Ramos (cell line): Measurements from ENCODE around the gene KCNMA1.
"Not testable (repeated sequence)": the region's sequence is repeated elsewhere in the genome, so short reads cannot be mapped to it uniquely, and the experiment has no call there.

Experiments used
- in situ Hi-C: fragments of 300-500 bp; cut with MboI; formaldehyde crosslinking; loops from one replicate; pipeline ENCODE4 v1.14.3; 2022; ENCODE audit warnings: low sequenced_read_pairs; ENCODE audit not compliant: unreplicated experiment

KCNMA1 gene

DNA sequence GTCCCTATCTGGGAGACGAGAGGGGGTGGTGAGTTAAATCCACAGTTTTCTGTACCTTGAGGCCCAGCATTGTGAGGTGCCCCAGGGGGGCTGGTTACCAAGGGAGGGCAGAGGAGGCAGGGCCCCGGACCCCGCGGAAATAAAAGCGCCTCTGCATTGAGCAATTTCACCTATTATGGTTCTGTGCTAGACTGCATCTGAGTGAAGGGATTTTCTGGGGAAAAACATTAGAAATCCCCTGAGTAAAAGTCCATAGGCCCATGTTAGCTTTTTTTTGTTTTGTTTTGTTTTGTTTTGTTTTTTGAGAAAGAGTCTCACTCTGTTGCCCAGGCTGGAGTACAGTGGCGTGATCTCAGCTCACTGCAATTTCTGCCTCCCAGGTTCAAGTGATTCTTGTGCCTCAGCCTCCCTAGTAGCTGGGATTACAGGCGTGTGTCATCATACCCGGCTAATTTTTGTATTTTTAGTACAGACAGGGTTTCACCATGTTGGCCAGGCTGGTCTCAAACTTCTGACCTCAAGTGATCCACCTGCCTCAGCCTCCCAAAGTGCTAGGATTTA, 225.0 kb downstream of the KCNMA1 start:
- in situ Hi-C loops: not testable (repeated sequence)

DNA sequence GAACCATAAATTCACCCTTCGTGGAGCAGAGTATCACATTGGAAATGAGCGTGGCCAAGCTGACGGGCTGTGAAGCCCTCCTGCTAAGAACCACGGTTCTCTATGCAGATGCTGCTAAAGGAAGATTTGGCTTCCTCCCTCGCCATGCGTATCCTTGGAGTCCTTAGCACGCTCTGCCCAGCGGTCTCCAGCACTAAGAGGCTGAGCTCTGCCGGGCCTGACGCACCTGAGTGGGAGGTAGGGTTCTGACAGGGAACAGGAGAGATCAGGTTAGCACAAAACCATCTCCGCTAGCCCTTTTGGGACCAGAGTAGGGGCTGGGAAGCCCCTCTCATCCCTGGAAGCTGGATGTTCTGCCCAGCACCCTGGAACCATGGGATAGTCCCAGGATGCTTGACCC, 225.8 kb downstream of the KCNMA1 start:
- in situ Hi-C loops: no loop called here

DNA sequence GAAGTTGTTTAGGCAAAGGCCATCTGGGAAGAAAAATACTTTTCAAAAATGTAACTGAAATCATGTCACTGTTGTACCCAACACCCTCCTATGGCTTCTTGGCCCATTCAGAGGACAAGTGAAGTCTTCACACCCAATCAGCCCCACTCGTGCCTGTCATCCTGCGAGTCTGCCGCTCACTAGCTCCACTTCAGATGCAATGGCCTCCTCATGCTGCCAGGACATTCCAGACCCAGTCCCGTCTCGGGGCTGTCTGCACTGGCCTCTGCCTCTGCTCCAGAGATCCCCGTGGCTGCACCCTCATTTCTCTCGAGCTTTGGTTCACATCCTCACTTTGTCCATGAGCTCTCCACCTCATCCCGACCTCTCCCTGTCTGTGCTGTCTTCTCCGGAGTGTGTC, 227.1 kb downstream of the KCNMA1 start:
- in situ Hi-C loops: no loop called here

DNA sequence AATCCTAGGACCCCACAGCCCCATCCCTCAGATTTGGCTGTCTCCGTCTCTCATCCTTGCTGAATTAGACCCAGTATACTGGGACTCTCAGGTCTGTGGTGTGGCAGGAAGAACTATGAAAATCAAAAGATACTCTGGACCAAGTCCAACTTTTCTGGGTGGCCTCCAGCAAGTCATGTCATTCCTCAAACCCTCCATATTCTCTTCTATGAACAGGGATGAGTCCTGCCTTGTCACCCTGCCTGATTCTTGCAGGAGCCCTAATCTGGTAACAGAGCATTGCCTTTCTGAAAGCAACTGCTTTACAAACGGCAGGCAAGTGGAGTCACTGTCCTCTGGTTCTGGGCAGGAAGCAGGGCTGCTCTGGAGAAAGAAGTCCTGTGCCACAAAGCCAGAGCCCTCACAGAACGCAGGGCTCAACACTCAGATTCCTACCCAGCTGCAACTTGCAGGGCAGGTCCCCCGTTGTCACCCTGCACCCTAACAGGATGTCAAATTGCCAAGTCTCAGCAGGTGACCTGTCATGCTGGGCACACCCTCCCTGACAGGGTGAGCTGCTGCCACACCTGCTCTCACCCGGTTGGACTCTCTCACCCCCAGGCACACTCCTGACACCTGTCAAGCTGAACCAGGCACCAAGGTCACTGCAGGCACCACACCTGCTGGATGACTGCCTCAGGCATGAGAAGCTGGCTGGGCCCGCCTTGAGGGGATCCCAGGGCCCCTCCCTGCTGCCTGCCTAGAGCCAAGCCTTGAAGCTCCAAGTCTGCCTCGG, 227.7 kb downstream of the KCNMA1 start:
- in situ Hi-C loops: no loop called here

DNA sequence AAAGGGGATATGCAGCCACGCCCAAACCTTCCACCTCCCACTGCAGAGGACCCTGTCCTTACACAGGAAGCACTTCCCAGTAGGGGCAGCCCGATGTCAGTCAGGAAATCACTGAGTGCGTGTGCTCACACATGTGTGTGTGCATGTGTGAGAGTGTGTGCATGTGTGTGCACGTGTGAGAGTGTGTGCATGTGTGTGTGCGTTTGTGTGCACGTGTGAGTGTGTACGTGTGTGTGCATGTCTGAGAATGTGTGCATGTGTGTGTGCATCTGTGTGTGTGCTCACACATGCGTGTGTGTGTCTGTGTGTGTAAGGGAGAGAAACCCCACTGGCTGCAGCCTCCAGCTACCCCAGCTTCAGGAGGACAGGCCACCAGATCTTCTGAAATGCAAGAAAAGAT, 229.3 kb downstream of the KCNMA1 start:
- in situ Hi-C loops: no loop called here

DNA sequence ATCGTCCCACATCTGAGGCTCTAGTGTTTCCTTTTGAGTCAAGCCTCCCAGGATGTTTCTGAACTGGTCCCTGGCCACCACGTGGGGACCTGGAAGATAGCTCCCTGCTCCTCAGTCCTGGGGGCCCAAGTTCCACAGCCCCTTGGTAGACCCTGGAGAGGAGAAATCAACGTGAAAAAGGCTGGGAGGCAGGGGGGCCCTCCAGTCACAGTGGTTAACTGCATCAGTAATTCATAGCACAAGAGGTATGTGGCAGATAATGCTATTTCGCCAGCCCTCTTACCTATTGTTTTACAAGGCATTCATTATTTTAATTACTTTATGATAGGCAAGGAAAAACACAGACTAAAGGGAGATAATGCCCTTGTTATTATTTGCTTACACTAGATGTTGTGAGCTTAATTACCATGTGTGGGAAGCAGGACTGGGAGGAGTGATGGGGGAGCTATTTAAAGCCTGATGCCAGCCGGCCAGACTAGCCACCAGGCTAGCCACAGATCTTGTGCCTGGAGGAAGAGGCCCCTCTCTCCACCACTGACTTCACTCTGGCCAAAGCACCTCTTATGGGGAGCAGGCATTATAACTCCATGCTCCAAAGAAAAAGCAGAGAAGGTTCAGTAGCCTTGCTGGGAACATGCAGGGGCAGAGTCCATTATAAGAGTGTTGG, 230.7 kb downstream of the KCNMA1 start:
- in situ Hi-C loops: no loop called here

DNA sequence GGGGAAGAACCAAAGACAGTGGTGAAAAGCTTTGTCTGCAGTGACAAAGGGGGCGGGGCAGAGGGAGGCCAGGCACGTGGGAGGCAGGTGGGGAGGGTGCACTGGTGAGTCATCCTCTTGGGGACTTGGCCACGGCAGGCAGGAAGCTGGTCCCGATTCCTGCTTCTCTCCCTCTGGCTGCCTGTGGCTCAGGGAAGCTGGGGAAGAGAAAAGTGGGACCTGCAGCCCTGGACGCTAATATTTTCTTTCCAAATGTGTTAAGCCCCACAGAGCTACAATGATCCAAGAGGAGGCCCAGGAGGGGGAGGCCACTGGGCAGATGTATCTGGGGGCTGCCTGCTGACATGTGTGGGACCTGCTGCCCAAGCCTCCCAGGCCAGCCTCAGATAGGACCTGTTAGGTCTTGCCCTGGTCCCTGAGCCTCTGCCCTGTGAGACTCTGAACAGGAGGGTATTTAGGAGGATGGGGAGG, 231.8 kb downstream of the KCNMA1 start:
- in situ Hi-C loops: no loop called here

DNA sequence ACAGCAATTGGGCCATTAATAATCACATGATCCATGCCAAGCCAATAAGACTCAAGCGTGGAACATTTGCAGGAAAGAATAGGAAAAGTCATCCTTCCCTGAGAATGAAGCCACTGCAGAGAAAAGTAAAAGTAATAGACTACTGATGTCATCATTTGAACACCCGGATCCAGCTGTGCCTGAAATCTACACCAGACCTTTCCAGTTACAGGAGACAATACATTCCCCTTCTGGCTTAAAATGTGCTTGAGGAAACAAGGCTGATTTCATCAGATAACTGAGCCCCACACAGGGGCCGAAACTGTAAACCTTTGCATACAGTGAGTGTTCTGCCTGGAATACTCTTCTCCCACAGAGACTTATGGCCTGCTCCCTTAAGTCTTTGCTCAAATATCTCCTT, 232.8 kb downstream of the KCNMA1 start:
- in situ Hi-C loops: no loop called here

DNA sequence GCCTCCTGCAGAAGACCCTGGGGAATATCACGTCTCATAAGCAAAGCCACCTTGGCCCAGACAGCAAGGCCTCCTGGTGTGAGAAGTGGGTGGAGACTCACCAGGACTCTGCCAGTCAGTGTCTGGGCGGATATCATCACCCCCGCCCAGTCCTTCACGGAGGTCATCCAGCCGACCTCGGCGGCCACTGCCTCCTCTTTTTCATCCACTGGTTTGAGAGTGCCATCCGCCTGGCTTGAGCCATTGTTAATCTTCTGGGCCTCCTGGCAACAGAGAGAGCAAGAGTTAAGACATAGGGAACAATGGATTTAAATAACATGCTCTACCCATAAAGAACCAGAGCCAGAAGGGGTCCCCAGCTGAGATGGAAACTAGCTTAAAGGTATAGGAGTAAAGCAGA, 233.8 kb downstream of the KCNMA1 start:
- in situ Hi-C loops: no loop called here

DNA sequence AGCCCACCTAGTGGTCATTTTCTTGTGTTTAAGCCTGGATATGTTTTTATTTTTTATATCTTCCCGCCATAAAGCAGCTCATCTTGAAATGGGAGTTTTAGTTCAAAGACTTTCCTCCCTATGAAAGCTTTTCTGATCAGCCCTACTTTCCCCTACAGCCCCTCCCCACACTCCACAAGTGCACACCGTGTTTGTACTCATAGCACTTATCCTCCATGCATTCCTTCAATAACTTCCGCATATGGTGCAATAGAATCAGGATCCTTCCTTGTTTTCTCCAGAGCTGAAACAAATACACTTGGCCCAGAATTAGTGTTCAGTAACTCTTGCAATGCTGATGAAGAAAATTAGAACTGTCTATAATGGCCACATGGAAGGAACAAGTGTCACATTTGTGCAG, 235.9 kb downstream of the KCNMA1 start:
- in situ Hi-C loops: no loop called here

DNA sequence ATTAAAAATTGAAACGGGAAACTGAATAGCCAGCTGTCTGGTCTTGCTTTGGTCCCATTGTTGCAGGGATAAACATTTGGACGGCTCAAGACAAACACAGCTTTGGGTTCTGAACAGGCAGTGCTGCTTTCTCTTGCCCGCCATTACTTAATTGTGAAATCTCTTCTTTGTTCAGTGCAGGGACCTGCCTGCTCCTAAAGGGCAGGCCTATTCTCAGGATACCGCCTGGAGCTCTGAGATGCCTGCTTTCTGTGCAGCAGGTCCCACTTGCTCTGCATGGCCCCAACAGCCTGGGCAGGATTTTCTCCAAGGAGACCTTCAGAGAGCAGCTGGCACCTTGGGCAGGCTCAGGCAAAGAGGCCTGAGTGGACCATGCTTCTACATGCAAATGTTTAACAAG, 237.6 kb downstream of the KCNMA1 start:
- in situ Hi-C loops: no loop called here

DNA sequence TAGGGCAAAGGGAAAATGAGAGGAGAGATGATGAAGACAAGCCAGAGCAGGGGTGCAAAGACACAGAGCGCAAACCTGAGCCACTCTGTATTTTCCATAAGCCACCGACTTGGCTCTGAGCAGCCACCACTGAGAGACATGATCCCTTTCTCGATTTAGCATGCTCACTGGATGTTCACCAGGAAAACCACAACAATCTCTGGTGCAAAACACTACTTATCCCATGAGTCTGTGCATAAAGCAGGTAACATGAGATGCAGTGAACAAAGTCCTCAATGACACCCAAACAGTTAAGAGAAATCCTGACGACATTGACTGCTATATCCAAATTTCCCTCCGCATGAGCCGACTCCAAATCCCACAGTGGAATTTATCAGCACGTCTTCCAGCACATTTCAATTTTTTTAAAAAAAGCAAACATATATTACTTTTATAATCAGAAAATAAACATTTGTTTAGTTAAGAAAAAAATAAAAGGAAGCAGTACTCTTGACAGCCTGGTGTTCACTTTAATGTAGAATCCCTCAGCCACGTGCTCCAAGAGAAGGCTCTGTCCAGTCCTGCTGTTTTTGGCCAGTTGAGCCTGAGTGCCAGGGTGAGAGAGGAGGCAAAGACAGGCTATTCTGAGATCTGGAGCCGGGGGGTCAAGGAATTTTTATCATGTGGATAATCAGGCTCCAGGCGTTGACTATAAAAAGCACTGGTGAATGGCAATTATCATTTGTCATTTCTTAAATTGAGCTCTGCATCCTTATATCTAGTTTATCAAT, 238.4 kb downstream of the KCNMA1 start:
- in situ Hi-C loops: no loop called here

DNA sequence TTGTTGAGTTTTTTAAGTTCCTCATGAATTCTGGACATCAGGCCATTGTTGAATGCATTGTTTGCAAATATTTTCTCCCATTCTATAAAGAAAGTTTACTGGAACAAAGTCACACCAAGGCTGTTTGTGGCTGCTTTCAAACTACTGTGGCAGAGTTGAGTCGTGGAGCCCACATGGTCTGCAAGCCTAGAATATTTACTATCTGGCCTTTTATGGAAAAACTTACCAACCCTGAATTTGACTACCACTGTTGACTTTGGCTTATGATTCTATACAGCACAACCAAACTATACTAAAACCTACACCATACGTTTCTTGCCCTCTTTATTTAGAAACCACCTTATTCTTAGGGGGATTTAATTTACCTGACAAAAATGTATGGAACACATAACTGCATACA, 239.1 kb downstream of the KCNMA1 start:
- in situ Hi-C loops: no loop called here

DNA sequence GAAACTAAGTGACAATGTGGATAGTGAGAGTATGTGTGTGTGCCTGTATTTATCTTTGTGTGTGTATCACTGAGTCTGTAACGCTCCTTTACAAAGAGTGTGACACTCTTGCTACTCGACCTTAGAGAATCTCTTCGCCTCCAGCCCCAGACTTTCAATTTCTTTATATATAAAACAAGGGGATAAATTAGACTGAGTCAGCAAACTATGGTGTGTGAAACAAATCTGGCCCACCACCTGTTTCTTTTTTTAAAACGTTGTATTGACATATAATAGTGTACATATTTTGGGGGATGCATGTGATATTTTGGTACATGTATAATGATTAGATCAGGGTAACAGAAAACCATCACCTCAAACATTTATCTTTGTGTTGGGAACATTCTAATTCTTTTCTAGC, 240.5 kb downstream of the KCNMA1 start:
- in situ Hi-C loops: no loop called here

DNA sequence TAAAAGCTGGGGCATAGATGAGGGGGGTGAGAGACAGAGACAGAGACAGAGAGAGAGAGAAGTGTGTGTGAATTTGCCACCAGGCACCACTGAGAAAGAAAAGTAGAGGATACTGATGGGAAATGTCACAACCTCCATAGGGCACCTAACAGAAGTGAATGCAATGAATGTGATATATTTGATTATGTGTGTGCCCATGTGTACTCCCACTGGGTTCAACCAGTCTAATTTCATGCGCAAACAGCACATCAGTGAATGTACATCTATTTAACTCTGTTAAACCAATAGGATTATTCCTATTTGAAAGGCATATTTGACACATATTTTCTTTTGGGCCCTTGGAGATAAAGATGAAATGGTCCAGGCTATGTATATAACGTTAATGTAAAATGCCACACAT, 241.3 kb downstream of the KCNMA1 start:
- in situ Hi-C loops: no loop called here

DNA sequence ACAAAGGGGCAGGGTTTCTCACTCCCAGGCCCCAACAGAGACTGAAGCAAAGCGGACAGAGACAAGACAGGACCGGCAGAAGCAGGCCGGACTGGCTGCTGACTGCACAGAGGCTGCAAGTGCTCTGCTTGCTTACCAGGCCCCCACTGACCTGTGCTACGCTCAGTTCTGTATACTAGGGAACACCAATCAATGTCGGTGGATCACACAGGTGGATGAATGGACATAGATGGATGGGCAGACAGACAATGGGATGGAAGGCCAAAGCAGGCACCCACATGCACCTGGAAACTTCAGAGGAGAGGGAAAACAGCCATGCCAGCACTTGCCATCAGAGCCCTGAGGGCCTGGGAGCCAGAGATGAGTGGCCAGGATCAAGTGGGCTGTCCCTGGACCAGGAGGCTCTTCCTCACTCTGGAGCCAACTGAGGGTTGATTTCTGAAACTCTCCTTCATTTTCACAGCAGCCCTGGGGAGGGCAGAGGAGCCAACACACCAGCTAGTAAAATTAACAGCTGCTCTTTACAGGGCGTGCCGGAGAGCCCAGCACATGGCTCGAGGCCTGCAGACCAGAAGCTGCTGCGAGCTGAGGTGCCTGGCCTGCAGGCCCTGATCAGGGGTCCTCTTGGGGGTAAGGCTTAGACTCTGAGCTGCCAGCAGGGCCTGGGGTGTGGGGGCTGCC, 243.6 kb downstream of the KCNMA1 start:
- in situ Hi-C loops: no loop called here

DNA sequence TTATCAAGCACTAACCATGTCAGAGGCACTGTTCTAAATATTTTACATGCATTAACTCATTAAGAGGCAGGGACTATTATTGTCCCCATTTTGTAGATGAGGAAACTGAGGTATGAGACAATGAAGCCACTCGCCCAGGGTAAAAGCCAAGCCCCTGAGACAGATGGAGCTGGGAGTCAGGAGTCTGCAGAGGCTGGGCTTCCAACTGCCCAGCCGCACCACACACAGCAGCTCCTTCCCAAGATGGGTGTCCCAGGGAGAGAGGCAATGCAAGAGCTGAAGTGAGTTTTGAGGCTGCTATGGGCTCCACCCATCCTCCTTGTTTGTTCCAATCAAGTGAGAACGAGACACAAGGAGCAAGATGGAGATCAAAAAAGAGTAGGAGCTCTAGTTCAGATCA, 244.2 kb downstream of the KCNMA1 start:
- in situ Hi-C loops: no loop called here

DNA sequence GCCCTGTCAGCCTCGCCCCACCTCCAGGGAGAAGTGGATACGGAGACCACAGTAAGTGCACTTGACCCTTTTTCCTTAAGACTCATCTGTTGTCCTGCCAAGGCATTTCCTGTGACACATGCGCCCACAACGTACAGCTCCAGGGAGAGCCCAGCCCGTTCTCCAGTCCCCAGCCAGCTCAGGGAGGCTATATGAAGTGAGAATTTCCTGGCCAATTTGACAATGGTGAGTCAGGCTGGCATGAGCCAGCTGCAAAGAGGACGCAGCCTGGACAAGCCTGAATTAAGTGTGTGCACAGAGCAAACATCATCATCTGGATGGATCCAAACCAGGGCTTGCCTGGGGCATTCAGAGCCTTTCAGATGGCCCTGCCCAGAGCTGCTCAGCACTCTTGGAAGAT, 244.8 kb downstream of the KCNMA1 start:
- in situ Hi-C loops: no loop called here

DNA sequence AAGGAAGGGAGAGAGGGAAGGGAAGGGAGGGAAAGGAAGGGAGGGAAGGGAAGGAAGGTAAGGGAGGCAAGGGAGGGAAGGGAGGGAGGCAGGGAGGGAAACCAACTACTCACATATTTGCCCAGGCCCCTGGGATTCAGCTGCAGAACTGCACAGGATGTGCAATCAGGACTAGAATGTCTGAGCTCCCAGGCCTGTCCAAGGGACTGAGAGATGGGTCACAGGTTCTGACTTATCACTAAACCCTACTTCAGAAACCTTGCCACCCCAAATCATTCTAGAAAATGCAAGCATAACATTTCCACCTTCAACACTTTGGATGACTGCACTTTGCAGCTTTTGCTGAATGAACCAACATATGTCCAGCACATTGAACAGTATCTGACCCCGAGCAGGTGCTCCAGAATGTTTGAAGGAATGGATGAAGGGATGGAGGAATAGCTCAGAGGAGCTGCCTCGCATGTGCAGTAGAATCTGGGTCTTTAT, 245.3 kb downstream of the KCNMA1 start:
- in situ Hi-C loops: no loop called here

DNA sequence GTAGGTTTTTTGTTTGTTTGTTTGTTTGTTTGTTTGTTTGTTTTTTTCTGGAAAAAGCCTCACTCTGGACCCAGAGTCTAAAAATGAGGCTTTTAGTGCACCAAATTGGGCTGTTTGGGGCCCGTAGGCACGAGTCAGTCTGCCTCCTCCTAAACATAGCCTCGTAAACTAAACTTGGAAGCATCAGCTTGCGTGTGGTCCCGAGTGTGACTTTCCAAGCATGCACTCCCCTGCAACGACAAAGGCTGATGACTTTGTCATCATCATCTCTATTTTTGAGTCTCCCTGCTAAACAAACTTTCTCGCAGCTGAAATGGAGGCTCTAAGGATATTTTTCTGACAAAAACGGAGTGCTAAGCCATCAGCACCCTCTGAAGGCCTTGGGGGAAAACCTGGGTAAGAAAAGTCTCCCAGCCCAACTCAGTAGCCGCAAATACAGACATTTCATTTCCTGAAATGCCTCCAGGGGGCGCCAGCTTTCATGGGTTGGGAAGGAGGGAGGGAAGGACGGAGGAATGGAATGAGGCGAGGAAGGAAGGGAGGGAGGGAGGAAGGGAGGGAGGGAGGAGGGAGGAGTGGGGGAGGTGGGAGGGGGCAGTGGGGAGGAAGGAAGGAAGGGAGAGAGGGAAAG, 245.9 kb downstream of the KCNMA1 start:
- in situ Hi-C loops: no loop called here
